ENCODE data around the gene NEURL1B.

Gene NEURL1B

GRCh38 chr5:172680921-172681320, 39.9 kb downstream of the NEURL1B start:
- no peak for DNase-seq

- no peak for DNase-seq
Observed at GRCh38 chr5:172681421-172681820, 40.4 kb downstream of the NEURL1B start.

DNA sequence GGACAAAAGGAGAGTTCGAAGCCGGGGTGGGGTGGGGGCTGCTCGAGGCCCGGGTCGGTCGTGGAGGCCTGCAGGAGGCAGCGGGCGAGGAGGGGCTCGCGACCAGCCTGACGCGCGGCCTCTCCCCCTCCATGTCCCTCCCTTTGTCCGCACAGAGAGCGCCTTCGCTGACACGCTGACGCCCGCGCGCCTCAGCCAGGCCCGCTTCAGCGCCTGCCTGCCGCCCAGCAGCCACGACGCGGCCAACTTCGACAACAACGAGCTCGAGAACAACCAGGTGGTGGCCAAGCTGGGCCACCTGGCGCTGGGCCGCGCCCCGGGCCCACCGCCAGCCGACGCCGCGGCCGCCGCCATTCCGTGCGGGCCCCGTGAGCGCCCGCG, 42.2 kb downstream of the NEURL1B start:
- no peak for DNase-seq

DNA sequence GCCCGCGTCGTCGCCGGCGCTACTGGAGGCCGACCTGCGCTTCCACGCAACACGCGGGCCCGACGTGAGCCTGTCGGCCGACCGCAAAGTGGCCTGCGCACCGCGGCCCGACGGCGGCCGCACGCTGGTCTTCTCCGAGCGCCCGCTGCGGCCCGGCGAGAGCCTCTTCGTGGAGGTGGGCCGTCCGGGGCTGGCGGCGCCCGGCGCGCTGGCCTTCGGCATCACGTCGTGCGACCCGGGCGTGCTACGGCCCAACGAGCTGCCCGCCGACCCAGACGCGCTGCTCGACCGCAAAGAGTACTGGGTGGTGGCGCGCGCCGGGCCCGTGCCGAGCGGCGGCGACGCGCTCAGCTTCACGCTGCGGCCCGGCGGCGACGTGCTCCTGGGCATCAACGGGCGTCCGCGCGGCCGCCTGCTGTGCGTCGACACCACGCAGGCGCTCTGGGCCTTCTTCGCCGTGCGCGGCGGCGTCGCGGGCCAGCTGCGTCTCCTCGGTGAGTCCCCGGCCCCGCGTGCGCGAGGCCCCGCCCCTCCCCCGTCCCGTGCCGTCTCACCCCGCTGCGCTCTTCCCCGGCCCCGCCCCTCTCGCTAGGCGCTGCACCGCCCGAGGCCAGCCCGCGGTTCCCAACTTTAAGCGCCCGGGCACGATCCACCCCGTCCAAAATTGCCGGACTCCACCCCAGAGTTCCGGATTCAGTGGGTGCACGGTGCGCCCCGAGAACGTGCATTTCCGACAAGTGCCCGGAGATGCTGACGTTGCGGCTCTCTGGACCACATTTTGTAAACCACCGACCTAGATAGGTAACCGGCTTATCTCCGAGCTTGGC, 42.8 kb downstream of the NEURL1B start:
- peak; percentile 63 for DNase-seq

DNA sequence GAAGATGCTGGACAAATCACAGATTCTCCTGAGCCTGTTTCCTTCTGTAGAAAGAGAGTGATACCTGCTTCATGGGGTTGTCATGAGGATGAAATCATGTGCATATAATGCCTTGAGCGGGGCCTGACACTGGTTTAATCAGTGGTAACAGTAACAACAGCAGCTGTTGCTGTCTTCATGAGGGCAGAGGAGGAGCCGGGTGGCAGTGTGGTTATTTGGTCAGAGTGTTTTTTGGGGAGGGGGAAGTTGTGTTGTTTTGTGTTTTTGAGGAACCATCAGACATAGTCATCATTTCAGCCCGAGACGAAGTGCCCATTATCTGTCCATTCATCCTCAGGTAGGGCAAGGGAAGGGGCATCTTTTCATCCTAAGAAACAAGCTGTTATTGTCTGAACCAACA, 44.0 kb downstream of the NEURL1B start:
- DNase-seq, result no peak

GRCh38 chr5:172686111-172686510, 45.0 kb downstream of the NEURL1B start:
- DNase-seq, result no peak

- no peak for DNase-seq
Observed at GRCh38 chr5:172686539-172687390, 45.7 kb downstream of the NEURL1B start.

DNA sequence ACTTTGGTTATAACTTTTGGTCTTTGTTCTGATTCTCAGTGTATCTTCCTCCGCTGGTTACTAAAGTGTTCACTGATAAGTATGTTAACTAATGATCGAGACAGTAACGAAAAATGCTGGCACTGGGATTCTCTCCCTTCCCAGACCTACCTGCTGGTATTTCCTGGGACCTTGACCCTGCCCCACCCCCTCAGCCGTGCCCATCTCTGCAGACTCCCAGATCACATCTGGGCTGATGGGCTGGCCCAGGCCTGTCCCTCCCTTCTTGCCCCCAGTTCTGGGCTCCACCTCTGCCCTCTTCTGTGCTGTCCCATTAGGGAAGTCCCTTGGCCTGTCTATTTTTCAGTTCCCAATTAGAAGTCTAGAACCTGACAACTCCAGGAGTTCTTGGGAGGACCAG, 46.9 kb downstream of the NEURL1B start:
- DNase-seq, result no peak

DNA sequence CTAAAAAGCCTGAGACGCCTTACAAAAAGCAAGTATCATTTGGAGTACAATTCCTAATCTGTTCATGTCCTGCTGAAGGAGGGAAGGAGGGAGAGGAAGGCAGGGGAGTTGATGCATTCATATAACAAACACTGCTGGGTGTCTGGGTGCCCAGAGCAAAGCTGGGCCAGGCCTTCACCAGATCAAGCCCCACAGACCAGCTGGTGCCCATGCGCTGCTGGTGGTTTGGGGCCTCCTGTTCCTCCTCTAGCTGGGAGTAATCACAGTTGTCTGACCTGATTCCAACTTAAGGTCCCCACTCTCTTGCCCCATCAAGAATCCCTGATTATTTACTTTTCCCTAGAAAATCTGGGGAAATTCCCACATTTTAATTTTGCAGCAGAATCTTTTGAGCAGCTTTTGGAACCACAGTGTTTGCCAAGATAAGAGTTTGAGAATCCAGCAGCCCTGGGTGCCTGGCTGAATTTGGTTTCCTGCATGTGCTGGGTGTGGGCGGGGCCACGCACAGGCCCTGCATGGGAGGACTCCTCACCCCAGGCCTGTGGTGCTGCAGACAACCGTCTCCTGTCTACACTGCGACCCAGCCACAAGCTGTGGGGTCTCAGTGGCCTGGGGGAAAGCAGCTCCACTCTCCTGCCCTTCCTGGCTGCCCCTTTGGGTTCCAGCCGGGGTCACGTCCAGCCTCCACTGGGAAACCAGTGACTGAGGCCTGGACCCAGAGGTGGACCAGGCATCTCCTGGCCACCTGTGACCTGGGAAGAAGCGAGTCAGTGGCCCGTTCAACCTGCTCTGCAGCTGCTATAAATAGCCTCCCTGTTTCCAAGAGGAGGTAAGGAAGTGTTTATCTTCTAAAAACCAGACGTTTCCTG, 47.5 kb downstream of the NEURL1B start:
- peak; percentile 18 for DNase-seq

DNA sequence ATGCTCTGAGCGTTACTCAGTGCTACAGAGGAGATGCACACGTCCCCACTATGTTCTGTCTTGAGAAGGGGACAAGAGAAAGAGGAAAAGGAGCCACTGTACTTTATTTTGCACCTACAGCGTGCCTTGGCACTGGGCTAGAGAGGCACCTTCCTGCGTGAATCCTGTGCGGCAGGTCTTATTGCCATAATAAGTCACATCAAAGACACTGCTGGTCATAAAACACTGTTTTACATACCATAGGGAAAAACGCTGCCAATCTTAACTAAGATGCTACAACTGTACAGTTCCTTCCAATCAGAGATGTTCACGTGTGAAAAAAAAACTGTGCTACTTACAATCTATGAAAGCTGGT, 48.1 kb downstream of the NEURL1B start:
- no peak for DNase-seq

GRCh38 chr5:172689801-172690200, 48.7 kb downstream of the NEURL1B start:
- DNase-seq, result no peak

GRCh38 chr5:172690258-172691075, 49.4 kb downstream of the NEURL1B start:
- no peak for DNase-seq

GRCh38 chr5:172691886-172692285, 50.8 kb downstream of the NEURL1B start:
- DNase-seq, result no peak

DNA sequence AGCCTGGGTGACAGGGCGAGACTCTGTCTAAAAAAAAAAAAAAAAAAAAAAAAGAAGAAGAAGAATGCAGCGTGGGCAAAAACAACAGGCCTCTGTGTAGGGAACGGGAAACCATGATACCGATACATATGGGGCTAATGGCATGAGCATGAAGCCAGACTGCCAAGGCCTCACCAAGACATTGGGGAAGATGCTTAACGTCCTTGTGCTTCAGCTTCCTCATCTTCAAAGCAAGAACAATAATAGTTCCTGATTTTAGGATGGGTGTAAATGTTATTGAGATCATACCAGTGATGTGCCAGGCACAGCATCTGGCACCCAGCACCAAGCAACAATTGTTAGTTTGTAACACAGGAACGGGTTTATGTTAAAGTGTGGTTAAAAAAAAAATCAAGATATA, 51.4 kb downstream of the NEURL1B start:
- no peak for DNase-seq

DNA sequence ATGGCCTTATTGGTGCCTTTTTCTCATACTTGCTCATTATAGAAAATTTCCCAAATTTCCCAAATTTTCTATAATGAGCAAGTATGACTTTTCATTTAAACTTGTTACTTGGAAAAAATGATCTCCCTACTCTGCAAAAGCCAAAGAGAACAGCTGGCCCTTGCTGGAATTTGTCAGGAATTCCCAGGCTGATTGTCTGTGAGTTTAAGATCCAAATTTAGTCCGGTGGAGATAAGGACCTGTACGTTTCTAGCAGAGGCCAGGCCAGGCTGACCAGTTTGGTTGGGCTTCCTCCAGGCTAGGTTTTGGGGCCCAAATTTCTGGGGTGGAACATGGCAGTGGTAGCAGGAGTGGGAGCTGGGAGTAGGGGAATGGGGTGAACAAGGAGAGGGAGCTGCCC, 51.9 kb downstream of the NEURL1B start:
- DNase-seq, result no peak

- DNase-seq, result no peak
Observed at GRCh38 chr5:172694061-172694460, 53.0 kb downstream of the NEURL1B start.

- DNase-seq, result no peak
Observed at GRCh38 chr5:172694541-172694940, 53.5 kb downstream of the NEURL1B start.

DNA sequence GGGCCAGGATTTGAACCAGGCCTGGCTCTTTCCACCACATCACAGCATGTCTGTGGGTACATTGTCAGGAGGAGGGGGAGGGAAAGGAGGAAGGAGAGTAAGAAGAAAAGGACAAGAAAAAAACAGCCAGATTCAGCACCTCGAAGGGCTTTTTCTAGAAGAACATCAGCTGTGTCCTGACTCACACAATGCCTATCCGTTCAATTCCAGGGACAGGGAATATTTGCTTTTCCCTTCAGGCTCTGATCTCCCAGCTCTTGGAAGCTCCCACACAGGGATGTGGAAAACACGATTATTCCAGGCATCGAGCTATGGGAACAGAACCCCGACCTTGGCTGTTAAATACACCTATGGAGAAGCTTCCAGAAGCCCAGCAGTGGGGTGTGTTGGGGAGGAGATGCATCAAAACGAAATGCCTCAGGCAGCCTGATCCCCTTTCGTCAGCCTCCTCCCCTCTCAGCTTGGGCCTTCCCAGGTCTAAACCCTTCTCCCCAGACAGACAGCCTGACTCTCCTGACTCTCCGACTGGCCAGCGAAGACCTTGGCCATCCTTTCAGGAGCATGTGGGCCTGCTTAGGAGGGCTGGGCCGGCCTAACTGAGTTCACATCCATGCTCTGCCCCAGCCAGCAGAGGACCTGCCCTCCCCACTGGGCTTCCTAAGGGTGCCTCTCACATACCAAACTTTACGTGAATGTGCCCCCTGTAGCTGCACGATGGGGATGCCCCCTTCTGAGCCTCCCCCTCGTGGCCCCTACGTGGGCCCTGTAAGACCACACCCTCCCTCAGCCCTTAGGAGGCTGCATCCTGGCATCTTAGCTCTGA, 54.4 kb downstream of the NEURL1B start:
- DNase-seq, result no peak

DNA sequence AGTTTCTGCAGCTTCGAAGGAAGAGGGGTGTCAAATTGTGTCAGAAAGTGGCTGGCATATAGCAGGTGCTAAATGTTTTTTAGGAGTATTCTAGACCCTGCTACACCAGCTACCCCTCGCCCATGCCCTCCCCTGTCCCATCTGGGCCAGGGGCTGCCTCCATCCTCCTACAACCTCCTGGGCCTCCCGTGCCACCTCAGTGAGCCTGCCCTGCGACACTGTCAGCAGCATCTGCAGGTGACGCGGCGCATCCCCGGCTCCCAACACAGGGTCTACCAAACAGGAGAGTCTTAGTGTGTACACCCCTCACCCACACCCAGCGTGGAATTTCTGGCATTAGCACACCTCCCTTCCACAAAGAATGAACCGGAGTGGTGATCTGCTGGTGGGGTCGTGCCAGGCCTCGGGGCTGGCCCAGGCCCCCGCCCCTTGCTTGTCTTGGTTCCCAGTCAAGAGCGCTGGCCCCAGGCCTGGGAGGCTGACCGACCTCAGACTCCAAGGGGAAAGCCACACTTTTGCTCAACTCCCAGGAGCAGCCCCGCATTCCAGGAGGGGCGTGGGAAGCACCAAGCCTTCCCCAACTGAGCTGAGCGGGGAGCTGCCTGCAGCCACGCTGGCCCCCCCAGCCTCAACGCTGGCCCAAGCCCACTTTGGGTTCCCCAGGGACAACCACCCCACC, 55.2 kb downstream of the NEURL1B start:
- DNase-seq, result no peak
